NOMO-1 (cell line): ENCODE results near the gene ZDHHC14.

Experiments used
- DNase-seq, 2 experiments: peaks; one replicate each; lab custom pipeline; 2025; ENCODE audit not compliant: unreplicated experiment in 2 of 2; lab: John Stamatoyannopoulos, UW

Gene ZDHHC14

GRCh38 chr6:157436944-157437336, 56.0 kb downstream of the ZDHHC14 start:
- no peak for DNase-seq

DNA sequence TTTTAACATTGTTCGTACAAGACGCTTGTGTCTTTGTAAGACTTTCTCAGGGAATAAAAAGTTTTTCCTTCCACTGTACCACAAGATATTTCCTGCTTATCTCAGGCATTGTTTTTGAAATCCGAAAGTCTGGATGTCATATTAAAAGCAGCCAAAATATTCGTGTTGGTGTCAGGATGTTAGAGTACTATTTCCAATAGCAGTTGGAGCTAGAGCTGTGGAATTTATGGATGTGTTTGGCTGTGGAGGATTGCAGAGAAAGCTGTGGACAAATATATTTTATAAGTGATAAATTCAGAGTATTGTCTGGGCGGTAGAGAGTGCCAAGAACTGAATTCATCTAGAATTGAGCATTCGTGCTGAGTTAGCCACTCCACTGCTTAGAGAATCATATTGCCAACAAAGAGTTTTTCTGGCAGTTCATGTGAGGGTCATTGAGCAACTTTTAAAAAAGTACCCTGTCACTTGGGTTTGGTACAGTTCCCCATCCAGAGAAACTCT, 57.7 kb downstream of the ZDHHC14 start:
- peak in 1 of 2 experiments; percentile 26 for DNase-seq

DNA sequence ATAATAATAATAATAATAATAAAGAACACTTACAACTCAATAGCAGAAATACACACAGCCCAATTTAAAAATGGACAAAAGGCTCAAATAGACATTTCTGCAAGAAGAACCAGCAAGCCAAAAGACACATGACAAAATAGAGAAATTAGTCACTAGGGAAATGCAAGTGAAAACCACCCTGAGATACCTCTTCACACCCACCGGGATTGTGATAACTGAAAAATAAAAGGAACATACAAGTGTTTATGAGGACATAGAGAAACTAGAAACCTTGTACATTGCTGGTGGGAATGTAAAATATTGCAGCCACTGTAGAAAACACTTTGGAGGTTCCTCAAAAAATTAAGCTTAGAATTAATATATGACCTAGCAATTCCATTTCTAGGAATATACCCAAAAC, 59.2 kb downstream of the ZDHHC14 start:
- DNase-seq = no peak

DNA sequence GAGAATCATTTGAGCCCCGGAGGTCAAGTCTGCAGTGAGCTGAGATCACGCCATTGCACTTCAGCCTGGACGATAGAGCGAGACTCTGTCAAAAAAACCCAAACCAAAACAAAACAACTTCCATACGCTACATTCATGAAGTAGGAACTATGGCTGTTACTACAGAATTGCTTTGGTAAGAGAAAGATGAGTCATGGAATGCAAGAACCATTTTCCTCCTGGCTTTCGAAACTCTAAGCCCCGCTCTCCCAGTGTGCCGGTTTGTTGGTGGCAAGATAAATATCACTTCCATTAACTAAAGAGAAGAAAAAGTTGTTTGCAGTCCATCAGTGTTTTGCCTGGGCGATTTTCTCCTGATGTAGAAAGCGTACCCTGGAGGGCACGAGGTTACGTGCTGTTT, 61.3 kb downstream of the ZDHHC14 start:
- DNase-seq = peak; percentile 24 to 45

DNA sequence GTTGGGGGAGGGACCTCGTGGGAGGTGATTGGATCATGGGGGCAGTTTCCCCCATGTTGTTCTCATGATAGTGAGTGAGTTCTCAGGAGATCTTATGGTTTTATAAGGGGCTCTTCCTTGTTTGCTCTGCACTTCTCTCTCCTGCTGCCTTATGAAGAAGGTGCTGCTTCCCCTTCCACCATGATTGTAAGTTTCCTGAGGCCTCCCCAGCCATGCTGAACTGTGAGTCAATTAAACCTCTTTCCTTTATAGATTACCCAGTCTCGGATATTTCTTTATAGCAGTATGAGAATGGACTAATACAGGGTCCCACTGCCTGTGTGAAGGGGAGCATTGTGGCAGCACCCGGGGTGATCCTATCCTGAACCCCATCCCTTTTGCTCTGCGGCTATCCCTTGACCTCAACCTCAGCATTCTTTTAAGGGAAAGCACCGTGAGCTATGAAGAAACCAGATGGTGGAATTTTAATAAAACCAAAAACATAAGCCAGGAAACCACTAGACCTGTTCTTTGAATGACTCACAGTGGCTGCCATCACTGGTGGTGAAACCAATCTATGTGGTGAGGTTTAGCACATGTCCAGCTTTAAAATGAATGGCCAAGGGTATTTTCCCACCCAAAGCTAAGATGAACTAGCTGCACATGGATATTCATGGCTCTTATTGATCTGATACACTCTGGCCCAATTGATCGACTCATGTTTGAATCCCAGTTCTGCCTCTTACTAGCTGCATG, 62.2 kb downstream of the ZDHHC14 start:
- DNase-seq = no peak

DNA sequence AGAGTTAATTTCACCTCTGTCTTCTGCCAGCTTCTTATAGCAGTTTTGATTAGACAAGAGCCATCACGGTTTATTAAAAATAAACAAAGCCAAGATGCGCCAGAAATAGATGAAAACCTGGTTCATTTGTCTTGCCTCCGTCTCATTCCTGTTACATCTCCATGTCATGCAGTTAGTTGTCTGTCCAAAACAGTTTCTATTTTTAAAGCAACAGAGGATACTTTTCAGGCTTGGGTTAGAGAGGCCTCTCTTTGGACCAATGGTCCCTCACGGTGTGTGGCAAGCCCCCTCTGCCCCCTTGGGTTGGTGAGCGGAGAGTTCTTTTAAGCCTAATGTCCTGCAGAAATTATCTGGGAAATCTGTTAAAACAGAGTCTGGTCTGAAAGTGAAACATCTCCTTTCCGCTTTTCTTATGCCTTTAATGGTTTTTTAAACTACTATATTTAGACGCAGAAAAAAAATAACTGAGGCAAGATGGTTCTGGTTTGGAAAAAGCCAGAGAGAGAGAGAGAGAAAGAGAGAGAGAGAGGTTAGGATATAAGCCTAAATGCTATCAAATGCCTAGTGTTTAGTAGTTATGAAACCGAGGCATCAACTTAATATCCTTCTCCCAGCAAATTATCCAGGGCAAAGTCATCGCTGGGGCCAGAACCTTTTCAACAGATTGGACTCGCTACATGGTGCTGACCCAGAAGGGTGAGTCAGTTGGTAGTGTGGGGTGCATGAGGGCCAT, 64.5 kb downstream of the ZDHHC14 start:
- no peak for DNase-seq

DNA sequence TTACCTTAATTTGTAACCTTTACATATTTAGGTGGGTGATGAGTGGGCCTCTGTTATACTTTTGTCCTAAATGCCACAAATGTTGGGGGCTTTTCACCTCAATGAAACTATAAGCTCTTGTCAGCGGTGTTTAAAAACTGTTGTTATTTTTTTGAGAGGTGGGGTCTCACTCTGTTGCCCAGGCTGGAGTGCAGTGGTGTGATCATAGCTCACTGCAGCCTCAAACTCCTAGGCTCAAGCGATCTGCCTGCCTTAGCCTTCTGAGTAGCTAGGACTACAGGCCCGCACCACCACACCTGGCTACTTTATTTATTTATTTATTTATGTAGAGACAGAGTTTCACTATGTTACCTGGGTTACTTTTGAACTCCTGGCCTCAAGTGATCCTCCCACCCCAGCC, 66.7 kb downstream of the ZDHHC14 start:
- DNase-seq = no peak

DNA sequence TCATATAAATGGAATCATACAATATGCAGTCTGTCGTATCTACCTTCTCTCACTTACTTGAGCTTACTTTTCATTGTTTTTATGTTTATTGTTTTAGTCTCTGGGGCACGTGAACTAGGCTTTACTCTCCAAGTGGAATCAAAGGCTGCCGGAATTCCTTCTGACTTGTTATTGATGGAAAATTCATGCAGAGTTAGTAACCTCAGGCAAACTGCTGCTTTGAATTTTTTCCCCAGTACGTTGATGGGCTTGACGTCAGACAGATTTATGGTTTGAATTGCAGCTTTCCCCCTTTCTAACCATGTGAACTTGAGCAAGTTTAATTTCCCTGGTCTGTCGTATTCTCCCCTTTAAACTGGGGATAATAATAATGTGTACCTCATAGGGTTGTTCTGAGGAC, 68.6 kb downstream of the ZDHHC14 start:
- no peak for DNase-seq

GRCh38 chr6:157450931-157451742, 70.1 kb downstream of the ZDHHC14 start:
- DNase-seq = no peak

- DNase-seq = no peak
Observed at GRCh38 chr6:157452096-157452495, 71.1 kb downstream of the ZDHHC14 start.

DNA sequence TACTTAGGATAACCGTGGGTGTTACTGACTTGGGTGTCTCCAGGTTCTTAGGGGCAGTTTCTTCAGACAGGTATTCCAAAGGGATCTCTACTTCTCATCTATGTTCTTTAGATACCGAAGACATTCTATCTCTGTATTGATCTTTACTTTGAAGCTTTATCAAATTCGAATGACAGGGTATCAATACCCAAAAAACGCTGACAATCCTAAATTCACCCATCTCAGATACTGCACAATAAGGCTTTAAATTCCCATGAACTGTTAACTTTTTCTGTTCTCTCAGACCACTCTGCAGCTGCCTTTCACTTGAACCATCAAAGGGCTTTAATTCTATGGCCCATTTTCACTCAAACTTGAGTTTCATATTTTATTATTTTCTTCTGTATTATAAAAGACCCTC, 72.1 kb downstream of the ZDHHC14 start:
- DNase-seq = no peak

GRCh38 chr6:157453978-157454377, 73.0 kb downstream of the ZDHHC14 start:
- no peak for DNase-seq

DNA sequence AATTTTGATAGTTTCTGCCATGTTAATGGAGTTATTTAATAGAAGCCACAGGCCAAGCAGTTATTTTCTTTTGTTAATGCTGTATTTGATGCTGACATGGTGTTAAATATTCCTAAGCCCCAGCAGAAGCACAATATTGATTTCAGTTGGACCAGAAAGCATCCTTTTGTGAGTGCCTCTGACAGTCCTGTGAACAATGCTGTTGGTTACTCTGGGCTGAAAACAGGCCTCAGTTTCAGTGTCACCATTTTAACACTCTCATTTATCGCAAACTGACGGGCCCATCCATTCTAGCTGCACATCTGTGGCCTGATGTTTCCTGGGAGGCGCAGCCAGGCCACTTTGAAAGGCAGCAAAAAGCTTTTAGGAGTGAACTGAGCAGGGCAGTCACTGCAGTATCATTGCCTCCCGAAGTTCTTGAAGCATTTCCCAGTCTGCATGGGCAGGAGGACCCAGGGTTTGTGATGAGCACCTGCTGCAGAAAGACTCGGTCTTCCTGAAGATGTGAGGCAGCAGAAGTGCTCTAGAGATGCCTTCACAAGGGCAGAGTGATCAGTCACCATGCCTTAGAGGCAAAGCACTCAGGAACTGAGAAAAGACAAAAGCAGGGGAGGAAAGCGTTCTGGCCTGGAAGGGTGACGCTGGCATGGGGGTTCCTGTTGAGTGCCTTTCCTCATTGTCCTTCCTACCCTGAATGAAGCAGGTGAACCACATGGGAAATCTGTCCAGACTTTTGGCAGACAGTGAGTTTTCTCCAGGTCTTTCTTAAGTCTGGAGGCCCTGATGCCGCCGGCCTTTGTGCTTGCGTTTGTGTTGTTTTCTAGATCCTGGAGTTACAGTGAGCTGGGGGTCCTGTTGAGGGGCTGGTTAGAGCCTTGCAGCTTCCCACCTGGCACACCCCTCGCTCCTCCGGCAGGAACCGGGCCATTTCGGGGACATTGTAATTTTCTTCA, 74.0 kb downstream of the ZDHHC14 start:
- no peak for DNase-seq

GRCh38 chr6:157455731-157456523, 74.9 kb downstream of the ZDHHC14 start:
- DNase-seq = no peak

DNA sequence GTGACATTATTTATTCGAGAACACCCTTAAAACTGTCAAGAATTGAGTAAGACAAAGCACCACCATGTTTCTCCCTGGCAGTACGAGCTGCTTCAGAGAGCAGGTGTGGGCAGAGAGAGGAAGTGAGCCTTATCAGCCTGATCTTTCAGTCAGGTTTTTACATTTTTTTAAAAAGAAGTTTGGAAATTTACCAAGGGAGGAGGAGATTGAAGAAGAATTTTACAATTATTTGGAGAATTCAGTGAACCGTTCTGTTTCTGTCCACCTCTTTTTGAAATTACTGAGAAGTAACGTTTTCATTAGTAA, 75.5 kb downstream of the ZDHHC14 start:
- DNase-seq = peak; percentile 8 to 31

- DNase-seq = no peak
Observed at GRCh38 chr6:157457787-157458186, 76.8 kb downstream of the ZDHHC14 start.

DNA sequence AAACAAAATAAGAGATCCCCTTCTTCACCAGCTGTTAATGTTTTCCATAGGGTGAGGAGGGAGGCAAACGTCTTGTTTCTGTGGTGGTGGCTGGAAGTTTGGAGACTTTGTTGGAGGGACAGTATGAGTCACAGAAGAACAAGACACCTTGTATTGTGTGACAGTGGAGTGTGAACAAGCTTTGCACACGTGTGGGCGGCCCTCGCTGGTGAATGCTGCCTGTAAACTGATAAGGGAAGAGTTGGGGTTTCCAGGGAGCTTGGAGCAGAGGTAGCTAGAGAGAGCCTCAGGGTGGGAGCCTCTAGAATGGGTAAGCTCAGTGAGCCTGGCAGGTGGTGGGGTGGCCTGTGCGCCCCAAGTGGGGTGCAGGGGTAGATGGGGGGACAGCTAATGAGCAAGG, 78.3 kb downstream of the ZDHHC14 start:
- no peak for DNase-seq

GRCh38 chr6:157460182-157460999, 79.4 kb downstream of the ZDHHC14 start:
- DNase-seq = no peak
